Astrocyte of the spinal cord (primary cell): Measurements from ENCODE around the gene ERVFRD-1.

Experiments used
- DNase-seq: peaks from one replicate; pipeline ENCODE4 v3.0.0; 2011; ENCODE audit warnings: low read depth, low spot score
- H3K4me3 ChIP-seq: 2 replicates; pipeline ENCODE4 v1.5.1; 2011; ENCODE audit warnings: low read depth, mild to moderate bottlenecking, low read length, moderate library complexity
- CTCF ChIP-seq: IDR thresholded peaks from 2 replicates; pipeline ENCODE4 v1.5.1; 2012; ENCODE audit warnings: low read depth, mild to moderate bottlenecking, low read length, inconsistent platforms
- in situ Hi-C: cut with HindIII; loops from 2 replicates; pipeline ENCODE4 v1.10.0; 2017; ENCODE audit warnings: low sequenced_read_pairs

Gene ERVFRD-1

GRCh38 chr6:11140056-11140455 is 28.5 kb upstream of the ERVFRD-1 start:
- in situ Hi-C loops: no loop called here
- no peak overlapping the region for H3K4me3 ChIP-seq
- no peak for TF ChIP-seq CTCF
- no peak for DNase-seq

DNA sequence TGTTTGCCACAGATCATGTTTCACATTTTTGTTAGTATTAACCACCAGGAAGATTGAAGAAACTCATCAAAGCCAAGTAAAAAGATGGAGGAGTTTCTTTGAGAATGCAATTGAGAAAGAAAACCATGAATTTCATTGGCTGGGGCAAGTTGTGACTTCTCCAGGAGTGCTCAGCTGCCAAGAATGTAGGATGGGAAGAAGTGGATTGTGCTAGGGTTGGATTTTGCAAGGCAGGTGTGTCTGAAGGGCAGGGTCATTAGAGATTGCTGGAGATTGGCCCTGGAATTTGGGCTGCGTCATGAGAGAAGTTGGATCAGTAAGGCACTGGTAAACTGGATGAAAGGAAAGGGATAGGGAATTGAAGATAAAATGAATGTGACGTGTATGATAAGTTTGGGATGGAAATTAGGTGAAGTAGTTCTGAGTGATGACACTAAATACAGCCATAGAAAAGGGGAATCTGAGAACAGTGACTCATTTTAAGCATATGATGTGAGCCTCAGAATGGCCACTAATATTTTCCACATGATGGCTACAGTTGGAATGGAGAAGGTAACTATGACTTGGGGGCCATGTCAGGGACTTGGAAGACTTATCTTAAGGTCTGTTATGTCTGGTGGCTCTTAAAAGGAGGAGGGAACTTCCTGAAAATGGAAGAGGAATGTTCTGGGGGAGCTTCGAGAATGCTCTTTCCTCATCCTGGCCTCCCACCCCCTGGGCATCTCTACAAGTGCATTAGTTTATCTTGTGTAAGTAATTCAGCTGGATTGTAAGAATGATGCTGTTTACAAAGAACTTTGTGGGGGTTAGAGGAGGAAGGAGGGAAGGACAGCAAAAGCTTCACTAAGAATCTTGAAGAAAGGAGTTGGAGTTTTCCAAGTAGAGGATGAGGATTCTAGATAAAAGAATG is 27.8 kb upstream of the ERVFRD-1 start:
- in situ Hi-C loops: no loop called here

GRCh38 chr6:11136809-11137208 is 25.3 kb upstream of the ERVFRD-1 start:
- in situ Hi-C loops: no loop called here
- DNase-seq: no peak
- TF ChIP-seq CTCF: no peak
- H3K4me3 ChIP-seq: no peak overlapping the region

More for the DNA sequence above, 27.8 kb upstream of the ERVFRD-1 start:
- TF ChIP-seq CTCF: no peak
- DNase-seq: peak; percentile 47
- no peak overlapping the region for H3K4me3 ChIP-seq

GRCh38 chr6:11133281-11133680 is 21.8 kb upstream of the ERVFRD-1 start:
- in situ Hi-C loops: no loop called here
- H3K4me3 ChIP-seq: no peak overlapping the region
- no peak for DNase-seq
- TF ChIP-seq CTCF: no peak

DNA sequence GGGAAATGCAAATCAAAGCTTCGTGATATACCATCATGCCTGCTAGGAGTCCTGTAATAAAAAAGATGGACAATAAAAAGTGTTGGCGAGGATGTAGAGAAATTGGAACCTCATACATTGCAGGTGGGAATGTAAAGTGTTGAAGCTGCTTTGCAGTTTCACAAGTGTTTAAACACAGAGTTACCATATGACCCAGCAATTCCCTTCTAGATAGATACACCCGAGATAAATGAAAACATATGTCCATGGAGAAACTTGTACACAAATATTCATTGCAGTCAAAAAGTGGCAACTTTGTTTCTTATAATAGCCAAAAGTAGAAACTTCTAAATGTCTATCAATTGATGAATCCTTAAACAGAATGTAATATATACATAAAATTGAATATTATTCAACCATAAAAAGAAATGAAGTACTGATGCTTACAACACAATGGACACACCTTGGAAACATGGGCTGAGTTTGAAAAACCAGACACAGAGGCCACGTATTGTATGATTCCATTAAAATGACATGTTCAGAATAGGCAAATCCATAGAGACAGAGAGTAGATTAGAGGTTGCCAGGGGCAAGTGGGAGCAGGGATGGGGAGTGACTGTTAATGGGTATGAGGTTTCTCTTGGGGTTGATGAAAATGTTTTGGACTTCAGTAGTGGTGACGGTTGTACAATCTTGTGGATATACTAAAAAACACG is 20.8 kb upstream of the ERVFRD-1 start:
- in situ Hi-C loops: no loop called here
- TF ChIP-seq CTCF: no peak
- H3K4me3 ChIP-seq: no peak overlapping the region
- no peak for DNase-seq

- DNase-seq: no peak
- in situ Hi-C loops: no loop called here
- H3K4me3 ChIP-seq: no peak overlapping the region
- TF ChIP-seq CTCF: no peak
These were observed 19.1 kb upstream of the ERVFRD-1 start for GRCh38 chr6:11130605-11131004.
